Thymus (tissue), 11 donors: ENCODE measurements around the gene NUBP2. TPM values are rescaled to one million over a fixed set of nuclear protein-coding genes. Genes with fewer than 3 reads are reported as not detected.

Experiments used
- DNase-seq, 9 donors: peaks; one replicate each; pipeline ENCODE4 v3.0.0-alpha.2; 2013; ENCODE audit warnings: low spot score in 9 of 9, low read depth in 6 of 9, missing footprints in 1 of 9
- H3K27ac ChIP-seq, 2 donors: one replicate each; pipeline ENCODE4 v1.5.1; 2013; ENCODE audit warnings: control low read depth in 1 of 2, low read depth in 1 of 2, low read length in 1 of 2, mild to moderate bottlenecking in 1 of 2, moderate library complexity in 1 of 2
- H3K27me3 ChIP-seq, 2 donors: one replicate each; pipeline ENCODE4 v1.5.1; 2013; ENCODE audit warnings: low read length in 1 of 2; ENCODE audit not compliant: control insufficient read depth in 2 of 2, insufficient read depth in 1 of 2
- H3K36me3 ChIP-seq, 2 donors: one replicate each; pipeline ENCODE4 v1.5.1; 2013; ENCODE audit warnings: low read length in 1 of 2, mild to moderate bottlenecking in 1 of 2, moderate library complexity in 1 of 2; ENCODE audit not compliant: control insufficient read depth in 2 of 2, insufficient read depth in 2 of 2
- H3K4me1 ChIP-seq, 2 donors: one replicate each; pipeline ENCODE4 v1.5.1; 2013; ENCODE audit warnings: low read length in 2 of 2; ENCODE audit not compliant: control insufficient read depth in 2 of 2, insufficient read depth in 2 of 2
- H3K4me3 ChIP-seq, 2 donors: one replicate each; pipeline ENCODE4 v1.5.1; 2013; ENCODE audit warnings: low read length in 2 of 2, control low read depth in 1 of 2, mild to moderate bottlenecking in 1 of 2
- H3K9me3 ChIP-seq, 2 donors: one replicate each; pipeline ENCODE4 v1.5.1; 2013; ENCODE audit warnings: low read length in 1 of 2, mild to moderate bottlenecking in 1 of 2; ENCODE audit not compliant: control insufficient read depth in 2 of 2, insufficient read depth in 1 of 2
- WGBS: extraction: QIAGEN DNeasy Blood & Tissue Kit; methylation state at CpG from one replicate; pipeline ENCODE4 v1.1.7; 2013; 5-methylcytosine and 5-hydroxymethylcytosine counted together
- polyA plus RNA-seq: library from polyadenylated mRNA; stranded (reverse); fragments of 200-250 nt; gene quantifications from one replicate; pipeline ENCODE4 v1.2.3, GENCODE V29; 2013
- total RNA-seq: library from RNA; stranded (reverse); fragments of 120-200 nt; gene quantifications from one replicate; pipeline ENCODE4 v1.2.4, GENCODE V29; 2013
- donor health status: healthy.

The NUBP2 gene
- total and polyA plus RNA-seq, 2 donors, result 73.9 to 80.6 TPM

DNA sequence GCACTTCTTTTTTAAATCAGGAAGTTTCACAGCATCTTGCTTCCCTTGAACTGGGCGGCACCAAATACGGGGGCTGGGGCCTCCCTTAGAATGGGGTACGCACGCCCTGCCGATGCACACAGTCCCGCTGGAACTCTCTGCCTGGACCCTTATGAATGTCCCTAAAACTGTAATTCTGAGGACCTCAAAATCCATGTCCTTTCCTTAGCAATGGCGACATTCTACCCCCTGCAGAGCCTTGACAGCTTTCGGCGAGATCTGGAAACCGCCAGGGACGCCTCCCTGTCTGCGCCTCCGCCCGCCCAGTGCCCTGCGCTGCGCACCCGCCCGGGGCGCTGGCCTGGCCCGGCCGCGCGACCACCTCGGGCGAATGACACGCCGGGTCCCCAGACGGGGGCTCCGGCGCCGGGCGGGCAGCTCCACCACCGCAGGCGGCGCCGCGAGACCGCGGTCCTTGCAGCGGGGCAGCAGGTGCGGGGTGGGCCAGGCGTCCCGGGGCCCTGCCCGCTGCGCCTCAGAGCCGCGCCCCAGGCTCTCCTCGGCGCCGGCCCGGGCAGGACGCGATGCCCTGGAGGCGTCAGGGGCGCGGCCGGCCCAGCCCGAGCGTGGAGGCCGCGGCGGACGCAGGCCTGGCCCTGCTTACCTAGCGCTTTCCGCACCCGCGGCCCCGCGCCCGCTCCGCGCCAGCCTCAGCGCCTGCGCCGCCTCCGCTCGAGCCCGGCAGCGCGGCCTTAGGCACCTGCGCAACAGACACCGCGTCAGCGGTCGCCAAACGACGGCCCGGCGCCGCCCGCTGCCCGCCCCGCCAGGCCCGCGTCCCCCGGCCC is 43.3 kb downstream of the NUBP2 start:
- peaks cover 10 to 21% of the 10 kb centered on the region in 2 donors for H3K36me3 ChIP-seq
- H3K27me3 ChIP-seq, result peaks cover 0 to 12% of the 10 kb centered on the region in 2 donors
- no peaks in the 10 kb centered on the region for H3K9me3 ChIP-seq
- under 1% methylated on average over 96 of the region's 96 CpGs for WGBS
- peak overlapping the region; percentile 42 to 94 for H3K4me3 ChIP-seq
- peaks cover 13 to 30% of the 10 kb centered on the region in 2 donors for H3K4me1 ChIP-seq
- peak overlapping the region in 1 of 2 donors; percentile 83 for H3K27ac ChIP-seq
- peak in 5 of 9 donors; percentile 52 to 79 (median 74) for DNase-seq

DNA sequence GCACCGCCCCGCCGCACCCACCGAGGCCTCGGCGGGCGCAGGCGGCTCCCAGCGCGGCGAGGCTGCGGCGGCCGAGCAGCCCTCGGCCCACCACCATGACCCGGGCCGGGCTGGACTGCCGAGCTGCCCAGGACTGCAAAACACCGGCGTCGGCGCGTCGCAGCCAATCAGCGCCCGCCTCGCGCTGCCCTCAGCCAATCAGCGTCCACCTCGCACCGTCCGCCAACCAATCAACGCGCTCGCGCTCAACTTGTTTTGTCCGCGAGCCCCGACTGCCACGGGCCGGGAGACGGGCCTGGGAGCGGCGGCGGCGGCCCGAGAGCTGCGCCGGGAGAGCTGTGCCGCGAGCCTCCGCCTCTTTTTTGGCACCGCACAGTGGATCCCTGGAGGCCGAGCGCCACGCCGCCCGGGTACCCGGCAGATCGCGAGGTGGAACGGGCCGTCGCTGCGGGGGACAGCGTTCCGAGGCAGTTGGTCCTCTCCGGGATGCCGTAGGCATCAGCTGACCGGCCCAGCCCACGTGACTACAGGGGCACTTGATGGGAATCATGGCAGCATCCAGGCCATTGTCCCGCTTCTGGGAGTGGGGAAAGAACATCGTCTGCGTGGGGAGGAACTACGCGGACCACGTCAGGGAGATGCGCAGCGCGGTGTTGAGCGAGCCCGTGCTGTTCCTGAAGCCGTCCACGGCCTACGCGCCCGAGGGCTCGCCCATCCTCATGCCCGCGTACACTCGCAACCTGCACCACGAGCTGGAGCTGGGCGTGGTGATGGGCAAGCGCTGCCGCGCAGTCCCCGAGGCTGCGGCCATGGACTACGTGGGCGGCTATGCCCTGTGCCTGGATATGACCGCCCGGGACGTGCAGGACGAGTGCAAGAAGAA is 44.2 kb downstream of the NUBP2 start, which contains the start of the genes FAHD1 and HAGH:
TSS of gene FAHD1 (plus strand) at position 516 of the 883 bp plus-strand sequence. CDS start at position 549, 33 bp downstream.
TSS of gene HAGH (minus strand) at position 135 of the 883 bp plus-strand sequence. CDS start at position 97, 38 bp downstream.
- H3K4me1 ChIP-seq, result peaks cover 13 to 30% of the 10 kb centered on the region in 2 donors
- H3K9me3 ChIP-seq, result no peaks in the 10 kb centered on the region
- DNase-seq, result peak; percentile 76 to 95 (median 91)
- WGBS, result under 1% methylated on average over 104 of the region's 104 CpGs
- H3K27me3 ChIP-seq, result peaks cover 0 to 12% of the 10 kb centered on the region in 2 donors
- peak within 1 kb of the TSS; percentile 72 to 94 for H3K4me3 ChIP-seq
- peaks cover 5 to 19% of the 10 kb centered on the region in 2 donors for H3K36me3 ChIP-seq
- H3K27ac ChIP-seq, result peak within 1 kb of the TSS; percentile 38 to 83

GRCh38 chr16:1828645-1829410 is 46.1 kb downstream of the NUBP2 start:
- DNase-seq, result no peak
- no peak overlapping the region for H3K4me3 ChIP-seq
- peaks cover 0 to 12% of the 10 kb centered on the region in 2 donors for H3K27me3 ChIP-seq
- no peaks in the 10 kb centered on the region for H3K9me3 ChIP-seq
- peaks cover 13 to 28% of the 10 kb centered on the region in 2 donors for H3K4me1 ChIP-seq
- peaks cover 0 to 9% of the 10 kb centered on the region in 2 donors for H3K36me3 ChIP-seq
- no peak overlapping the region for H3K27ac ChIP-seq
- WGBS, result 93% methylated on average over 11 of the region's 11 CpGs

- H3K27me3 ChIP-seq, result peaks cover 0 to 11% of the 10 kb centered on the region in 2 donors
- no peak for DNase-seq
- H3K4me3 ChIP-seq, result no peak overlapping the region
- H3K9me3 ChIP-seq, result no peaks in the 10 kb centered on the region
- 93% methylated on average over 3 of the region's 3 CpGs for WGBS
- peaks cover 0 to 6% of the 10 kb centered on the region in 2 donors for H3K36me3 ChIP-seq
- H3K27ac ChIP-seq, result no peak overlapping the region
- peaks cover 13 to 20% of the 10 kb centered on the region in 2 donors for H3K4me1 ChIP-seq
Observed at GRCh38 chr16:1830213-1830612, 47.5 kb downstream of the NUBP2 start.

DNA sequence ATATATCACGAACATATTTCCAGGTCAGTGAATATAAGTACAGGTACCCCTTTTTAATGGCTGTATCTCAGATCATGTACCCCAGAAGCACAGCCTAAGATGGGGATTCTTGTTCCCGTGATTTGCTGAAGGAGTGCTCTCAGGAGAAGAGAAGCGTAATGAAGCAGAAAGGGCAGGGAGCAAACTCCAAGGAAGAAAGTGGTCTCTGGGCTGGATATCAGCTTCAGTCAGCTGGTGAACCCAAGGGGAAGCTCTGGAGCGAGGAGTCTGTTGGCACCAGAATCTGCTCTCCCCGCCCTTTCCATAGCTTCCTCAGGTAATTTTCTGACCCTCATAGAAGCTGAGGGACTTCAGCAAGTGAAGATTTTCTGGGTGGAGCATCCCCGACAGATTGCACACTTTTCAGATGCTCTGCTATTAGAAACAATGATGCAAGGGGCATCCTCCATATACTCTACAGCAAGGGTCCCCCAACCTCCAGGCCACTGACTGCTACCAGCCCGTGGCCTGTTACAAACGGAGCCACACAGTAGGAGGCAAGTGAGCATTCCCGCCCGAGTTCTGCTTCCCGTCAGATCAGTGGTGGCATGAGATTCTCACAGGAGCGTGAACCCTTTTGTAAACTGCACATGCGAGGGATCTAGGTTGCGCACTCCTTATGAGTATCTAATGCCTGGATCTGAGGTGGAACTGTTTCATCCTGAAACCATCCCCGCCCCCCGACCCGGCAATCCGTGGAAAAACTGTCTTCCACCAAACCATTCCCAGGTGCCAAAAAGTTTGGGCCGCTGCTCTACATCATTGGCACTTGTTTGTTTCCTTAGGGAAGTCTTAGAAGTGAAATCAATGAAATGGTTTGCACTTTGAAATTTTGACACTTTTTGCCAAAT is 48.7 kb downstream of the NUBP2 start:
- no peak for DNase-seq
- Histone ChIP-seq H3K36me3 (peaks cover 0 to 6% of the 10 kb centered on the region in 2 donors), H3K4me1 (peaks cover 6 to 13% of the 10 kb centered on the region in 2 donors), H3K9me3 (no peaks in the 10 kb centered on the region), H3K4me3 (no peak overlapping the region), H3K27ac (no peak overlapping the region), H3K27me3 (peaks cover 0 to 4% of the 10 kb centered on the region in 2 donors)
- WGBS, result 96% methylated on average over 19 of the region's 19 CpGs

DNA sequence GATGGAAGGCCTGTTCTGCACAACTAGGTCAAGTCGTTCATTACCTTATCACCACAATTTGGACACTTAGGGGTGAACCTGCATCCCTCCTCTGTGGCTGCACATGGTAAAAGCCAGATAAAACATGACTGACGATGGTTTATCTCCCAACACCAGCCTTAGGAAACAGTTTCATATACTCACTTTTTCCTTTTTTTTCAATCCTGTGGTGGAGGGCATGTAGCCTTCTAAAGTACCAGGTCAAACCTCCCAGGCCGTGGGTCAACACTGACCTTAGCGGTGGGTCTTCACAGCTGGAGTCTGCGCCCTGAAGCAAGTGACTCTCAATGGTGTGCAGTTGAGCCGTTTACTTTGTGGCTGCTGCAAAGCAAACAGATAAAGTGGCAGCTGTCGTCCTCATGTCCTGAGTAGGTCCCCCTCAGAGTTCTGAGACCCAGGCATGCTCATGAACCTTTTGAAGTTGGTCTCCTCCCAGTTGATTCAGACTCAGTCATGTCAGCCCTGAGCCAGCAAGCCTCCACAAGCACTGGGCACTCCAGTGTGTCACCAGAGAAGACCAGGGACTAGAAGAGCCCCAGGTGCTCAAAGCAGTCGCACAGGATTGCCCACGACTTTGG is 50.2 kb downstream of the NUBP2 start:
- H3K9me3 ChIP-seq, result no peaks in the 10 kb centered on the region
- no peak for DNase-seq
- peaks cover 0 to 3% of the 10 kb centered on the region in 2 donors for H3K36me3 ChIP-seq
- no peak overlapping the region for H3K4me3 ChIP-seq
- no peaks in the 10 kb centered on the region for H3K27me3 ChIP-seq
- H3K4me1 ChIP-seq, result peaks cover under 1 to 6% of the 10 kb centered on the region in 2 donors
- no peak overlapping the region for H3K27ac ChIP-seq
- 93% methylated on average over 9 of the region's 9 CpGs for WGBS

- H3K27ac ChIP-seq, result no peak overlapping the region
Observed at GRCh38 chr16:1834096-1834495, 51.3 kb downstream of the NUBP2 start.

More at GRCh38 chr16:1834096-1834495, 51.3 kb downstream of the NUBP2 start:
- H3K27me3 ChIP-seq, result no peaks in the 10 kb centered on the region
- H3K36me3 ChIP-seq, result peaks cover 0 to 3% of the 10 kb centered on the region in 2 donors
- DNase-seq, result no peak
- 95% methylated on average over 5 of the region's 5 CpGs for WGBS
- H3K4me3 ChIP-seq, result no peak overlapping the region
- H3K4me1 ChIP-seq, result peaks cover 0 to under 1% of the 10 kb centered on the region in 2 donors
- no peaks in the 10 kb centered on the region for H3K9me3 ChIP-seq
